Activated T-helper 2 cell treated with anti-CD3 and anti-CD28 coated beads, Interferon-gamma antibody, Interleukin-2, Interleukin-4, amounts not matched to agents 10 μg/mL and 5 μg/mL and 100 μg/mL, durations not matched to agents 14 hours and 24 hours and 36 hours (primary cell): ENCODE data around the gene SMIM41. TPM values are rescaled to one million over a fixed set of nuclear protein-coding genes. Genes with fewer than 3 reads are reported as not detected.
A peak's percentile ranks its signal among the peaks of the same experiment; 100 is the strongest.

Experiments
- DNase-seq: peaks from one replicate; pipeline ENCODE4 v3.0.0; 2021; ENCODE audit warnings: low spot score
- H3K27ac Mint-ChIP-seq: one replicate; pipeline ENCODE4 v1.8.0; 2021; ENCODE audit warnings: mixed read lengths
- H3K27me3 Mint-ChIP-seq: one replicate; pipeline ENCODE4 v1.8.0; 2021; ENCODE audit warnings: low read depth, mixed read lengths
- H3K36me3 Mint-ChIP-seq: one replicate; pipeline ENCODE4 v1.8.0; 2021; ENCODE audit warnings: low read depth, mixed read lengths
- H3K4me1 Mint-ChIP-seq: one replicate; pipeline ENCODE4 v1.8.0; 2021; ENCODE audit warnings: low read depth, mixed read lengths
- H3K4me3 Mint-ChIP-seq: one replicate; pipeline ENCODE4 v1.8.0; 2021; ENCODE audit warnings: low read depth, mild to moderate bottlenecking, moderate library complexity, mixed read lengths
- H3K9me3 Mint-ChIP-seq: one replicate; pipeline ENCODE4 v1.8.0; 2021; ENCODE audit warnings: mixed read lengths
- intact Hi-C: fragments of 100-400 bp; cut with micrococcal nuclease; formaldehyde crosslinking; loops from one replicate; pipeline ENCODE4 v1.15.1; 2023
- total RNA-seq: library from RNA; stranded (reverse); gene quantifications from 2 replicates; pipeline ENCODE4 v1.2.3, GENCODE V29; 2022

SMIM41 gene
- total RNA-seq, 1 donor from 2014 or later = 0.16 TPM

DNA sequence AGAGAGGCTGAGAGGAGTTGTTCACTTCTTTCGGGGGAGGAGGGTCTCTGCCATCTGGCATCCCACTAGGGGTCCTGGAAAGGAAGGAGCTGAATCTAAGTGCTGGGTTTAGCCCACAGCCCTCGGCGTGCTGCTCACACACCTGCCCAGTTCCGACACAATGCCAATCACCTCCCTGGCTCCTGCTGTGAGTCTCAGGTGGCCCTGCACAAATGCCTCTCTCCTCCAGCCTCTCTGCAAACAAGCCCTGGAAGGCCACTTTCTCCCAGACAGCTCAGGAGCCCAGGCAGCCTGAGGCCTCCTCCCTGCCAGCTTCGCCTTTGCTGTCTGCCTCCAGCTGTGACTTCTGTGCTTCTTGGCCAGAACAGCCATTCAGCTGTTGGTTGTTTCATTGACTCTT is 51.2 kb downstream of the SMIM41 start:
- Mint-ChIP-seq H3K4me1 (no peaks in the 10 kb centered on the region), H3K4me3 (no peak overlapping the region), H3K27ac (no peak overlapping the region), H3K9me3 (no peaks in the 10 kb centered on the region), H3K27me3 (peaks cover 19% of the 10 kb centered on the region), H3K36me3 (no peaks in the 10 kb centered on the region)
- DNase-seq = no peak
- intact Hi-C loops = loop anchor here (10.0 kb wide), 1 partner anchor 854 kb away; no protein-coding TSS in a partner anchor

DNA sequence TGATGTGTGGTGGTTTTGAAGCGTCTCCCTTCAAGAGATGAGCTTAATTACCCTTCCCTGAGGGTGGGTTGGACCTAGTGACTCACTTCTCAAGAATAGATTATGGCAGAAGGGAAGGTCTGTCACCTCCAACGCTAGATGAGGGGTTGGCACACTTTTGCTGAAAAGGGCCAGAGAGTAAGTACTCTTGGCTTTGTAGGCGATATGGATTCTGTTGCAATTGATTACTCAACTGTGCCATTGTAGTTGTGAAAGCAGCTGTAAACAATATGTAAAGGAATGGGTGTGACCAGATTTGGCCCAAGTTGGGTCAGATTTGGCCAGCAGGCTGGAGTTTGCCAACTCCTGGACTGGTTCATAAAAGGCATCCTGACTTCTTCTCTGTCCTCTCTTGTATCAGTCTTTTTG is 53.3 kb downstream of the SMIM41 start:
- Mint-ChIP-seq H3K4me3 (no peak overlapping the region), H3K27ac (no peak overlapping the region), H3K36me3 (no peaks in the 10 kb centered on the region), H3K27me3 (peaks cover 9% of the 10 kb centered on the region), H3K9me3 (no peaks in the 10 kb centered on the region), H3K4me1 (no peaks in the 10 kb centered on the region)
- no peak for DNase-seq
- intact Hi-C loops = loop anchor here (10.0 kb wide), 1 partner anchor 852 kb away; no protein-coding TSS in a partner anchor

DNA sequence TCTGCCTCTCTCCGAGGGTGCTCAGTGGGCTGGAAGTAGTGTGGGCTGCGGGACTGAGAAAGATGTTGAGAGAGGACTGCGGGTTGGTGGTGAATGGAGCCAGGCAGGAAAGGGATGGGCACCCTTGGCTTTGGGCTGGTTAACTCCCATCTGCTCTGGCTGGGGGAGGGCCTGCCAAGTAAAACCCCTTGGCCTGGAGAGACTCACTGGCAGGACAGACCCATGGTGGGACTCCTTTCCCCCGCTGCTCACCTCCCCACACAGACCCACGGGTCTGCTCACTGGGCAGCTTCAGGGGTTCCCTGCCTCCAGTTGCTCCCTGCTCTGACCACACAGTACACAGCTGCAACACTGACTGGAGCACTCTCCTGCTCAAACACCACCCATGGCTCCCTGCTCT is 58.2 kb downstream of the SMIM41 start:
- no peak for DNase-seq
- peaks cover 8% of the 10 kb centered on the region for H3K27me3 Mint-ChIP-seq
- no peaks in the 10 kb centered on the region for H3K36me3 Mint-ChIP-seq
- H3K27ac Mint-ChIP-seq = no peak overlapping the region
- no peaks in the 10 kb centered on the region for H3K9me3 Mint-ChIP-seq
- intact Hi-C loops = loop anchor here (10.0 kb wide), 1 partner anchor 847 kb away; no protein-coding TSS in a partner anchor
- no peak overlapping the region for H3K4me3 Mint-ChIP-seq
- peaks cover 3% of the 10 kb centered on the region for H3K4me1 Mint-ChIP-seq

GRCh38 chr12:52139147-52139546 is 59.6 kb downstream of the SMIM41 start:
- no peak overlapping the region for H3K4me3 Mint-ChIP-seq
- peaks cover 8% of the 10 kb centered on the region for H3K27me3 Mint-ChIP-seq
- H3K9me3 Mint-ChIP-seq = no peaks in the 10 kb centered on the region
- no peaks in the 10 kb centered on the region for H3K36me3 Mint-ChIP-seq
- no peak for DNase-seq
- H3K27ac Mint-ChIP-seq = no peak overlapping the region
- intact Hi-C loops = loop anchor here (10.0 kb wide), 1 partner anchor 846 kb away; no protein-coding TSS in a partner anchor
- peaks cover 3% of the 10 kb centered on the region for H3K4me1 Mint-ChIP-seq

- DNase-seq = peak; percentile 18
- no peak overlapping the region for H3K27ac Mint-ChIP-seq
- H3K27me3 Mint-ChIP-seq = peaks cover 7% of the 10 kb centered on the region
- intact Hi-C loops = loop anchor here (10.0 kb wide), 1 partner anchor 845 kb away; no protein-coding TSS in a partner anchor
- H3K4me3 Mint-ChIP-seq = no peak overlapping the region
- H3K36me3 Mint-ChIP-seq = no peaks in the 10 kb centered on the region
- H3K4me1 Mint-ChIP-seq = peaks cover 3% of the 10 kb centered on the region
- H3K9me3 Mint-ChIP-seq = no peaks in the 10 kb centered on the region
Measured at GRCh38 chr12:52139579-52140062, 60.1 kb downstream of the SMIM41 start.

DNA sequence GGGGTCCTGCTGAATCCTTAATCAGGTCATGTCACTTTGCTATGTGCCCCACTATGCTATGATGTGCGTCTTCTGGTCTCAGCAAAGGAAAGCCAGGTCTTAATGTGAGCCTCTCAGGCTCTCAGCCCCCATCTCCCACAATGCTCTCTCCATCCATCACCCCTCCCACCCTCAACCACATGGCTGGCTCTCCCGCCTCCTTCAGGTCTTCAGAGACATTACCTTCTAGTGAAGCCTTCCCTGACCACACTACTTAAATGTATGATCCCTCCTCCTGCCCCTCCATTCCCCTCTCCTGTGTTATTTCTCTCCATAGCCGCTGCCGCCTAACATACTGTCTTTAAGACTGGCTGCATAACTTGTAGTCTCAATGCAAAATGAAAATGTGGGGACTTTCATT is 61.8 kb downstream of the SMIM41 start:
- H3K27me3 Mint-ChIP-seq = peaks cover 4% of the 10 kb centered on the region
- no peak for DNase-seq
- no peaks in the 10 kb centered on the region for H3K36me3 Mint-ChIP-seq
- H3K4me3 Mint-ChIP-seq = no peak overlapping the region
- no peaks in the 10 kb centered on the region for H3K9me3 Mint-ChIP-seq
- no peak overlapping the region for H3K27ac Mint-ChIP-seq
- intact Hi-C loops = no loop called here
- peaks cover 3% of the 10 kb centered on the region for H3K4me1 Mint-ChIP-seq

- Mint-ChIP-seq H3K4me3 (no peak overlapping the region), H3K27ac (no peak overlapping the region), H3K4me1 (peaks cover 3% of the 10 kb centered on the region), H3K27me3 (peaks cover 3% of the 10 kb centered on the region), H3K36me3 (no peaks in the 10 kb centered on the region), H3K9me3 (no peaks in the 10 kb centered on the region)
- intact Hi-C loops = no loop called here
- DNase-seq = no peak
Measured at GRCh38 chr12:52141875-52142274, 62.4 kb downstream of the SMIM41 start.

DNA sequence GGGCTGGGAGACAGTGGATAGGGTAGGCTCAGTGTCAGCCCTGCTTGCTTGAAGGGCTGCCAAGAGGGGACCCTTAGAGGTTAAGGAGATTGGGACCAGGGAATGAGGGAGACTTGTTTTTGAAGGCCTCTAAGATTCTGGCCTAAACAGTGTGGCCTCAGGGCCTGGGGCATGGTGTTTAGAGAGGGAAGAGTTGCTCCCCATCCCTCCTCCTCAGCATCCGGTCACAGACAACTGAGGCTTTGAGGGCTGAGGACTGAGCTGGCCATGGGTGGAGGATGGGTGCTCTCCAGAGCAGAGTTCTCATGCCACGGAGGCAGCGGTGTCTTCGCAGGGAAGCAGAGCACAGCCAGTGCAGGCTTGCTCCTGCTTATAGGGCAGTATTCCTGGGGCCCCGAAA is 62.9 kb downstream of the SMIM41 start:
- intact Hi-C loops = no loop called here
- no peaks in the 10 kb centered on the region for H3K36me3 Mint-ChIP-seq
- H3K9me3 Mint-ChIP-seq = no peaks in the 10 kb centered on the region
- H3K4me1 Mint-ChIP-seq = peaks cover 3% of the 10 kb centered on the region
- no peak for DNase-seq
- peaks cover 3% of the 10 kb centered on the region for H3K27me3 Mint-ChIP-seq
- H3K27ac Mint-ChIP-seq = no peak overlapping the region
- no peak overlapping the region for H3K4me3 Mint-ChIP-seq

GRCh38 chr12:52144512-52145227 is 65.2 kb downstream of the SMIM41 start:
- no peak for DNase-seq
- Mint-ChIP-seq H3K36me3 (no peaks in the 10 kb centered on the region), H3K4me3 (no peak overlapping the region), H3K9me3 (no peaks in the 10 kb centered on the region), H3K27ac (no peak overlapping the region), H3K4me1 (no peaks in the 10 kb centered on the region), H3K27me3 (peaks cover 3% of the 10 kb centered on the region)
- intact Hi-C loops = no loop called here

DNA sequence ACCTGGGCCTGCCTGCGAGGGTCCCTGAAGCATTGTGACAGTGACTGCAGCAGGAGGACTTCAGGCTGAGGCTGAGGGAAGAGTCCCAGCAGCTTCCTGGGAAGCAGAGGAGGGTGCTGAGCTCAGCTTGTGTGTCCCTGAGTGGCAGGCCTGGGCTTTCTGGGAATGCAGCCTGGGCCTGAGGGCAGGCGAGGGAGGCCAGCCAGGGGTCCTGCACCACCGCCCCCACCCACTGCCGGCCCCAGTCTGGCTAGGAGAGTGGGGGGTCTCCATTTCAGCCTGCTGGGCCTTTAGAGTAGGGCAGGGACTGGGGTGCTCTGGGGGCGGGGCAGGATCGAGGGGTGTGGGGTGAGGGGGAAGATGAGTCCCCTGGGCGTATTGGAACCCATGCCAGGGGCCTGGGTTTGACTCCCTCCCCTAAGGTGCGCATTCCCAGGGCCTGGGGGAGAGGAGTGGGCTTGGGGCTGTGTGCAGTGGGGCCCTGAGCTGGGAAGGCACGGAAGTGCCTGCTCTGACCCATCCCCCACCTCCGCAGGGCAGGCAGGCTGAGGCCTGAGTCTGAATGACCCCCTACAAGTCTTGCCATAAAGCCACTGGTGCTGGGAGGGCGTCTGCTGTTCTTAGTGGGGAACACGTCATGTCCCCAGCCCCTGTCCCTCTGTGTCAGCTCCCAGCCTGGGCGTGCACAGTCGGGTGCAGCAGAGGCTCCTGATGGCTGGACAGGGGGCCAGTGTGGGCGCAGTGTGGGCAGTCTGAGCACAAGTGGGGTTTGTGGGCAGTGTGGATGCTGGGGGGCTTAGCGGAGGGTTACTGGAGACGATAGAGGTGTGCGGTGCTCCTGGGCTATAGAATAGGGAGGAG is 66.0 kb downstream of the SMIM41 start:
- Mint-ChIP-seq H3K4me3 (no peak overlapping the region), H3K27me3 (peaks cover 3% of the 10 kb centered on the region), H3K27ac (no peak overlapping the region), H3K9me3 (no peaks in the 10 kb centered on the region), H3K4me1 (no peaks in the 10 kb centered on the region), H3K36me3 (no peaks in the 10 kb centered on the region)
- DNase-seq = no peak
- intact Hi-C loops = no loop called here

GRCh38 chr12:52146089-52146821 is 66.8 kb downstream of the SMIM41 start:
- Mint-ChIP-seq H3K4me1 (no peaks in the 10 kb centered on the region), H3K4me3 (no peak overlapping the region), H3K27ac (no peak overlapping the region), H3K36me3 (no peaks in the 10 kb centered on the region), H3K9me3 (no peaks in the 10 kb centered on the region), H3K27me3 (peaks cover 3% of the 10 kb centered on the region)
- DNase-seq = no peak
- intact Hi-C loops = no loop called here

DNA sequence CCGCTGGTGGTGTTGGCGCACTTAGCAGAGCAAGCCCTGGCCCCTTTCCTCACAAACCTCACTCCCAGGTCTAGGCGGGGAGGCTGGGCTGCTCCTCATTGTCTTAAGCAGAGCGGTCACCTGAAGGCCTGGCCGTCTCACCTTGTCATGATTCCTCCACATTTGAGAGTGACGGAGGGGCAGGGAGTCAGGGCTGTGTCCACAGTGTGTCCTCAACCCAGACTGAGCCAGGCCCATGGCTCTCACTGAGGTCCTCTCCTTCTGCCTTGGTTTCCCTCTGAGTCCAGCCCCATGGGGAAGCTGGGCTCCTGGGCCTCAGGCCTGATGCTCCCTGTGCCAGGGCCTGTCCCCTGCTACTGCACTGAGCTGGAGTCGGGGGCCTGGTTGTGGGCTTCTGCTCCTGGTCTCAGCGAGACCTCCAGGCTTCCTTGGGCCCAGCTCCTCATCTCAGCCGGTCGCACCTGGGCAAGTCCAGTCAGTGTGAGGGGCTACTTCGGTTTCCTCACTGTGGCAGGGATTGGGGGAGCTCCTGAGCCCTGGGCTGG is 67.4 kb downstream of the SMIM41 start:
- H3K9me3 Mint-ChIP-seq = no peaks in the 10 kb centered on the region
- H3K27me3 Mint-ChIP-seq = peaks cover 4% of the 10 kb centered on the region
- H3K27ac Mint-ChIP-seq = no peak overlapping the region
- DNase-seq = no peak
- peaks cover 5% of the 10 kb centered on the region for H3K4me1 Mint-ChIP-seq
- H3K4me3 Mint-ChIP-seq = no peak overlapping the region
- intact Hi-C loops = no loop called here
- H3K36me3 Mint-ChIP-seq = no peaks in the 10 kb centered on the region
